Fibroblast of skin of abdomen (primary cell): ENCODE results near the gene TGM5. TPM values are rescaled to one million over a fixed set of nuclear protein-coding genes. Genes with fewer than 3 reads are reported as not detected.
"Not testable (repeated sequence)": the region's sequence is repeated elsewhere in the genome, so short reads cannot be mapped to it uniquely, and the experiment has no call there.

Experiments used
- DNase-seq: peaks from one replicate; pipeline ENCODE4 v3.0.0-alpha.2; 2013
- polyA plus RNA-seq, 2 experiments: library from polyadenylated mRNA; unstranded; fragments of 120-200 nt; gene quantifications; one replicate each; pipeline ENCODE4 v1.2.1, GENCODE V29; 2013; ENCODE audit not compliant: insufficient read length in 2 of 2

The TGM5 gene
- not detected for polyA plus RNA-seq (2013, experiment 1 of 2; ENCODE audit: insufficient read length)
- polyA plus RNA-seq (2013, experiment 2 of 2; ENCODE audit: insufficient read length), result not detected

- DNase-seq, result no peak
Observed at GRCh38 chr15:43266834-43267233, at the start of gene TGM5. Gene TGM5, minus strand, starts transcription at chr15:43266928. Its CDS starts 79 bp downstream, at chr15:43266849.

- DNase-seq, result no peak
Observed at GRCh38 chr15:43314171-43314570, 47.4 kb upstream of the TGM5 start.

- DNase-seq, result no peak
Observed at GRCh38 chr15:43312378-43312777, 45.6 kb upstream of the TGM5 start.

GRCh38 chr15:43302205-43302817, 35.6 kb upstream of the TGM5 start, which contains the start of gene TGM7:
Gene TGM7, minus strand, starts transcription at chr15:43302255.
- no peak for DNase-seq

- DNase-seq, result no peak
Observed at GRCh38 chr15:43299884-43300283, 33.2 kb upstream of the TGM5 start.

- DNase-seq, result no peak
Observed at GRCh38 chr15:43299411-43299810, 32.7 kb upstream of the TGM5 start.

GRCh38 chr15:43294091-43294706, 27.5 kb upstream of the TGM5 start:
- no peak for DNase-seq

- no peak for DNase-seq
Observed at GRCh38 chr15:43293432-43293831, 26.7 kb upstream of the TGM5 start.

GRCh38 chr15:43292375-43293078, 25.8 kb upstream of the TGM5 start:
- DNase-seq, result peak; percentile 73

- not testable (repeated sequence) for DNase-seq
Observed at GRCh38 chr15:43289656-43290055, 22.9 kb upstream of the TGM5 start.

- no peak for DNase-seq
Observed at GRCh38 chr15:43287254-43287653, 20.5 kb upstream of the TGM5 start.

GRCh38 chr15:43286074-43286473, 19.3 kb upstream of the TGM5 start:
- no peak for DNase-seq

- DNase-seq, result peak; percentile 59
Observed at GRCh38 chr15:43285609-43286037, 18.9 kb upstream of the TGM5 start.

- DNase-seq, result no peak
Observed at GRCh38 chr15:43283526-43283925, 16.8 kb upstream of the TGM5 start.

- no peak for DNase-seq
Observed at GRCh38 chr15:43281926-43282602, 15.3 kb upstream of the TGM5 start.

- DNase-seq, result no peak
Observed at GRCh38 chr15:43280996-43281395, 14.3 kb upstream of the TGM5 start.

GRCh38 chr15:43279496-43279895, 12.8 kb upstream of the TGM5 start:
- DNase-seq, result no peak

- DNase-seq, result no peak
Observed at GRCh38 chr15:43278869-43279268, 12.1 kb upstream of the TGM5 start.

- no peak for DNase-seq
Observed at GRCh38 chr15:43277901-43278300, 11.2 kb upstream of the TGM5 start.

GRCh38 chr15:43277231-43277823, 10.6 kb upstream of the TGM5 start:
- DNase-seq, result no peak

GRCh38 chr15:43276563-43277200, 10.0 kb upstream of the TGM5 start:
- no peak for DNase-seq
